Measurements from ENCODE around the gene MRFAP1.
A peak's percentile ranks its signal among the peaks of the same experiment; 100 is the strongest.

Gene MRFAP1

GRCh38 chr4:6640292-6641163 is at the start of gene MRFAP1:
MRFAP1 (plus strand) TSS chr4:6640685; CDS start chr4:6640863, 178 bp downstream.
- DNase-seq (ENCODE audit: low spot score): peak; percentile 98

- no peak for DNase-seq (ENCODE audit: low spot score)
Measured at GRCh38 chr4:6591313-6591712, 49.2 kb upstream of the MRFAP1 start.

- peak; percentile 63 for DNase-seq (ENCODE audit: low spot score)
Measured at GRCh38 chr4:6591781-6592180, 48.7 kb upstream of the MRFAP1 start.

- no peak for DNase-seq (ENCODE audit: low spot score)
Measured at GRCh38 chr4:6592804-6593563, 47.5 kb upstream of the MRFAP1 start.

GRCh38 chr4:6594341-6594740 is 46.1 kb upstream of the MRFAP1 start:
- DNase-seq (ENCODE audit: low spot score): no peak

- DNase-seq (ENCODE audit: low spot score): no peak
Measured at GRCh38 chr4:6594826-6595355, 45.6 kb upstream of the MRFAP1 start.

GRCh38 chr4:6595897-6596537 is 44.5 kb upstream of the MRFAP1 start:
- no peak for DNase-seq (ENCODE audit: low spot score)

GRCh38 chr4:6596948-6597347 is 43.5 kb upstream of the MRFAP1 start:
- DNase-seq (ENCODE audit: low spot score): no peak

- no peak for DNase-seq (ENCODE audit: low spot score)
Measured at GRCh38 chr4:6598127-6598526, 42.4 kb upstream of the MRFAP1 start.

- no peak for DNase-seq (ENCODE audit: low spot score)
Measured at GRCh38 chr4:6598641-6599040, 41.8 kb upstream of the MRFAP1 start.

- DNase-seq (ENCODE audit: low spot score): no peak
Measured at GRCh38 chr4:6601661-6602250, 38.7 kb upstream of the MRFAP1 start.

GRCh38 chr4:6602289-6602688 is 38.2 kb upstream of the MRFAP1 start:
- no peak for DNase-seq (ENCODE audit: low spot score)

GRCh38 chr4:6603128-6603527 is 37.4 kb upstream of the MRFAP1 start:
- DNase-seq (ENCODE audit: low spot score): no peak

- no peak for DNase-seq (ENCODE audit: low spot score)
Measured at GRCh38 chr4:6605114-6605513, 35.4 kb upstream of the MRFAP1 start.

GRCh38 chr4:6605605-6606004 is 34.9 kb upstream of the MRFAP1 start:
- DNase-seq (ENCODE audit: low spot score): no peak

GRCh38 chr4:6606465-6607235 is 33.8 kb upstream of the MRFAP1 start:
- no peak for DNase-seq (ENCODE audit: low spot score)

GRCh38 chr4:6607368-6608055 is 33.0 kb upstream of the MRFAP1 start:
- DNase-seq (ENCODE audit: low spot score): no peak

GRCh38 chr4:6608758-6609414 is 31.6 kb upstream of the MRFAP1 start:
- no peak for DNase-seq (ENCODE audit: low spot score)

- no peak for DNase-seq (ENCODE audit: low spot score)
Measured at GRCh38 chr4:6609415-6610079, 30.9 kb upstream of the MRFAP1 start.
